Neural progenitor cell (in vitro differentiated cells): ENCODE data around the gene PTPRK.

Experiments used
- EZH2 ChIP-seq: fragments of 200-600 bp; sonication (generic); IDR thresholded peaks from 2 replicates; pipeline ENCODE4 v1.6.1; 2017; ENCODE audit warnings: antibody characterized with exemption, mild to moderate bottlenecking, moderate library complexity
- EZH2phosphoT487 ChIP-seq: fragments of 200-600 bp; sonication (generic); IDR thresholded peaks from 2 replicates; pipeline ENCODE4 v1.6.1; 2017; ENCODE audit warnings: antibody characterized with exemption
- TF ChIP-seq, protein P1 (sequence below): fragments of 200-600 bp; sonication (generic); IDR thresholded peaks from 2 replicates; pipeline ENCODE4 v1.5.1; 2017; ENCODE audit warnings: antibody characterized with exemption, mild to moderate bottlenecking

DNA sequence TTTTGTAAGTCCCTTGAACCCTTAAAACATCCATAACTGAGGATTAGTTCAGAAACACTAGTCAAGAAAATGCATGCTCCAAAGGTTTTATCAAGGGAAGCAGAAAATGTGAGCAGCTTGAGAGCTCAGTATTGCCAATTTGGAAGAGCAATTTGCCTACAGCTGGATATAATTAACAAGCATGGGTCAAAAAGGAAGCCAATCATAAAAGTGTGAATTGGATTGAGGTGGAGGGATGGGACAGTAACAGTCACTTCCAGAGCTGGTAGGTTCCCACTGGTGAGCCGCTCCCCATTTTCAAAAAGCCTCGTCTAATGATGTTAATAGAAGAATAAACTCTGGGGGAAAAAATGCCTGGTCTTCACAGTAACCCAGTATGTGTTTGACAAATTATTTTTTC is 5.0 kb upstream of the PTPRK start:
- TF ChIP-seq, protein P1, sequence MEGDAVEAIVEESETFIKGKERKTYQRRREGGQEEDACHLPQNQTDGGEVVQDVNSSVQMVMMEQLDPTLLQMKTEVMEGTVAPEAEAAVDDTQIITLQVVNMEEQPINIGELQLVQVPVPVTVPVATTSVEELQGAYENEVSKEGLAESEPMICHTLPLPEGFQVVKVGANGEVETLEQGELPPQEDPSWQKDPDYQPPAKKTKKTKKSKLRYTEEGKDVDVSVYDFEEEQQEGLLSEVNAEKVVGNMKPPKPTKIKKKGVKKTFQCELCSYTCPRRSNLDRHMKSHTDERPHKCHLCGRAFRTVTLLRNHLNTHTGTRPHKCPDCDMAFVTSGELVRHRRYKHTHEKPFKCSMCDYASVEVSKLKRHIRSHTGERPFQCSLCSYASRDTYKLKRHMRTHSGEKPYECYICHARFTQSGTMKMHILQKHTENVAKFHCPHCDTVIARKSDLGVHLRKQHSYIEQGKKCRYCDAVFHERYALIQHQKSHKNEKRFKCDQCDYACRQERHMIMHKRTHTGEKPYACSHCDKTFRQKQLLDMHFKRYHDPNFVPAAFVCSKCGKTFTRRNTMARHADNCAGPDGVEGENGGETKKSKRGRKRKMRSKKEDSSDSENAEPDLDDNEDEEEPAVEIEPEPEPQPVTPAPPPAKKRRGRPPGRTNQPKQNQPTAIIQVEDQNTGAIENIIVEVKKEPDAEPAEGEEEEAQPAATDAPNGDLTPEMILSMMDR, result no peak
- no peak for TF ChIP-seq EZH2phosphoT487
- TF ChIP-seq EZH2, result no peak
